DND-41 (cell line): ENCODE data around the gene MYOM1.

Source experiments
- ATAC-seq: fragments of 200-7000 bp; cut with Tn5 transposase; 3 replicates; pipeline ENCODE4 v1.9.1; 2021; ENCODE audit warnings: low read depth; ENCODE audit not compliant: insufficient read depth
- DNase-seq: peaks from one replicate; pipeline ENCODE4 v3.0.0-alpha.2; 2020
- H2AFZ ChIP-seq: 2 replicates; pipeline ENCODE4 v1.6.0; 2012; ENCODE audit warnings: low read depth, low read length
- H3K27ac ChIP-seq: 2 replicates; pipeline ENCODE4 v1.5.1; 2012; ENCODE audit warnings: low read length, inconsistent platforms
- H3K27me3 ChIP-seq: fragments of 200-600 bp; sonication (generic); 2 replicates; pipeline ENCODE4 v1.6.0; 2012; ENCODE audit warnings: low read length, mild to moderate bottlenecking, inconsistent platforms; ENCODE audit not compliant: insufficient read depth, poor library complexity
- H3K36me3 ChIP-seq: 2 replicates; pipeline ENCODE4 v1.5.1; 2012; ENCODE audit warnings: low read length, inconsistent platforms; ENCODE audit not compliant: insufficient read depth
- H3K4me1 ChIP-seq: 2 replicates; pipeline ENCODE4 v1.5.1; 2012; ENCODE audit warnings: mild to moderate bottlenecking, low read length; ENCODE audit not compliant: insufficient read depth
- H3K4me2 ChIP-seq: 2 replicates; pipeline ENCODE4 v1.6.0; 2012; ENCODE audit warnings: mild to moderate bottlenecking, moderate library complexity, low read length, inconsistent platforms; ENCODE audit not compliant: insufficient read depth
- H3K4me3 ChIP-seq, 2 experiments: fragments of 200-600 bp in 1 of 2; shearing (Covaris generic) in 1 of 2; 2 replicates each; pipeline ENCODE4 v1.5.1; 2012 to 2016; ENCODE audit warnings: inconsistent platforms in 2 of 2, low read length in 2 of 2, mild to moderate bottlenecking in 2 of 2, low read depth in 1 of 2, moderate library complexity in 1 of 2
- H3K79me2 ChIP-seq: 2 replicates; pipeline ENCODE4 v1.6.0; 2012; ENCODE audit warnings: low read length, inconsistent platforms; ENCODE audit not compliant: insufficient read depth
- H3K9ac ChIP-seq: 2 replicates; pipeline ENCODE4 v1.6.0; 2012; ENCODE audit warnings: low read depth, mild to moderate bottlenecking, inconsistent platforms, low read length, moderate library complexity
- H3K9me3 ChIP-seq: 2 replicates; pipeline ENCODE4 v1.5.1; 2012; ENCODE audit warnings: low read length, moderate library complexity, mild to moderate bottlenecking, inconsistent platforms; ENCODE audit not compliant: insufficient read depth, severe bottlenecking
- H4K20me1 ChIP-seq: 2 replicates; pipeline ENCODE4 v1.6.0; 2012; ENCODE audit warnings: low read length; ENCODE audit not compliant: insufficient read depth
- EZH2 ChIP-seq: IDR thresholded peaks from 3 replicates; pipeline ENCODE4 v1.6.1; 2012; ENCODE audit warnings: borderline replicate concordance, low read depth, mild to moderate bottlenecking, moderate library complexity, low read length, inconsistent platforms; ENCODE audit not compliant: severe bottlenecking
- TF ChIP-seq, protein P1 (sequence below): IDR thresholded peaks from 2 replicates; pipeline ENCODE4 v1.5.1; 2012; ENCODE audit warnings: borderline replicate concordance, low read length, moderate library complexity, mild to moderate bottlenecking; ENCODE audit not compliant: poor library complexity, severe bottlenecking; ENCODE audit errors: extremely low read depth

Gene MYOM1

DNA sequence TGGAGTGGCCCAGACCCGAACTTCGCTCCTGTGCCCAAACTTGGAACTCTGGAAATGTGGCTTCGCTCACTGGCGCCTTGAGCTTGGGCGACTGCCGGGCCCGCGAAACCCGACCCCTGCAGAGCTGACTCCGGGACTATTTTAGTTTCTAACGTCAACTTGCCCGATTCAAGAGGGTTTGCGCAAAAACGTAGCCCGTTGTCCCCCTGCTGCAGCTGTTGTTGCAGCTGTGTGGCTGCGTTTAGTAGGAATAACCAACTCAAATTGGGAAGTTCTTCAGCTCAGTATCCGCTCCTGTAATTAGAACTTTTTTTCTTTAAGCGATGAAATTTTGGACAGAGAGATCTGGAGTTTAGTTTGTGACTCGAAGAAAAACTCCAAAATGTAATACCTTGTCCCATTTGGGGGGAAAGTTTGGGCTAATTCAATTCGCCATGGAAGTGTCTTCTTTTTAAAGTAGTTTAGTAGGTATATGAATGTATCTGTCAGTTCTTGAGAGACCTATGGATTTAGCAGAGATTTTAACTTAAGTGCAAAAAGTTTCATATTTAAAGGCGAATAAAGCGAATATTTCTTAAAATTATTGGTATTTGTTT lies 28.4 kb upstream of the MYOM1 start:
- Histone ChIP-seq H3K36me3 (peaks cover 32% of the 10 kb centered on the region), H3K9me3 (no peaks in the 10 kb centered on the region), H3K27me3 (no peaks in the 10 kb centered on the region), H3K9ac (peak overlapping the region; percentile 85), H4K20me1 (peaks cover 16% of the 10 kb centered on the region; the same call in 1 of the 2 replicates), H3K4me3 (peak overlapping the region; percentile 67 to 98), H3K4me2 (peak overlapping the region; percentile 99), H3K79me2 (peaks cover 62% of the 10 kb centered on the region), H3K27ac (peak overlapping the region; percentile 92), H3K4me1 (peaks cover 50% of the 10 kb centered on the region), H2AFZ (peak overlapping the region; percentile 69)
- ATAC-seq: peak; percentile 0; the same call in 1 of the 3 replicates
- TF ChIP-seq EZH2: no peak
- TF ChIP-seq, protein P1, sequence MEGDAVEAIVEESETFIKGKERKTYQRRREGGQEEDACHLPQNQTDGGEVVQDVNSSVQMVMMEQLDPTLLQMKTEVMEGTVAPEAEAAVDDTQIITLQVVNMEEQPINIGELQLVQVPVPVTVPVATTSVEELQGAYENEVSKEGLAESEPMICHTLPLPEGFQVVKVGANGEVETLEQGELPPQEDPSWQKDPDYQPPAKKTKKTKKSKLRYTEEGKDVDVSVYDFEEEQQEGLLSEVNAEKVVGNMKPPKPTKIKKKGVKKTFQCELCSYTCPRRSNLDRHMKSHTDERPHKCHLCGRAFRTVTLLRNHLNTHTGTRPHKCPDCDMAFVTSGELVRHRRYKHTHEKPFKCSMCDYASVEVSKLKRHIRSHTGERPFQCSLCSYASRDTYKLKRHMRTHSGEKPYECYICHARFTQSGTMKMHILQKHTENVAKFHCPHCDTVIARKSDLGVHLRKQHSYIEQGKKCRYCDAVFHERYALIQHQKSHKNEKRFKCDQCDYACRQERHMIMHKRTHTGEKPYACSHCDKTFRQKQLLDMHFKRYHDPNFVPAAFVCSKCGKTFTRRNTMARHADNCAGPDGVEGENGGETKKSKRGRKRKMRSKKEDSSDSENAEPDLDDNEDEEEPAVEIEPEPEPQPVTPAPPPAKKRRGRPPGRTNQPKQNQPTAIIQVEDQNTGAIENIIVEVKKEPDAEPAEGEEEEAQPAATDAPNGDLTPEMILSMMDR: no peak
- DNase-seq: peak; percentile 58

DNA sequence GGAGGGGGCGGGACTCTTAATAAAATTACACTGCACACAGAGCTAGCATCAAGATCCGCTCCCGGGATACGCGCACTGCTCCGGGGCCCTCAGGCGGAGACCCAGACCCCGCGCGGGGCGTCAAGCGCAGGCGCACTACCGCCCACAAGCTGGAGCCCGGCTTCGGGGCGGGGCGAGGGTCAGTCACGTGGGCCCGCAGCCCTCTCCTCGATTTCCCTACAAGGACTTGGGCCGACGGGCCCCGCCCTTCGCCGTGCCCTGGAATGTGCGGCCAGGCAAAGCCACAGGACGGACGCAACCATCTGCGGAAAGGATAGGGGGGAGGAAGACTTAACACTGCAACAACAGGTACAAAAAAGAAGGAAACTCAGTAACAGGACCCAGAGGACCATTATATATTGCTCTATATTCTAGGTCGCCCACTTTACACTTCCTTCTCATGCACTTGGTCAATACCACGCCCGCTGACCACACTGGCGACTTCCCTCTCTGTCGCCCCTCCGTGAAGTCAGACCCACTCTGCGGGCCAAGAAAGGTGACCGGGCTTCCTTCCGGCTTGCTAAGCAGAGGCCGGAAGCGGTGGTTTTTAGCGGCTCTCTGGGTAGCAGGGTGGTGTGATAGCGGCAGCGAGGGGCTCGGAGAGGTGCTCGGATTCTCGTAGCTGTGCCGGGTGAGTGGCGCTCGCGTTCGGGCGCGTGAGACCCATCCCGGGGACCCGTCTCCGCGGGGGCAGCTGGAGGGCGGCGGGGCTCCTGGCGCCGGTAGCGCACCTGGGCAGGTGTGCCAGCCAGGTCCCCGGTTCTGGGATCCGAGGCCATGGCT lies 27.7 kb upstream of the MYOM1 start, which contains the start of gene MYL12A:
MYL12A (plus strand) TSS at position 562 of the 822 bp plus-strand sequence. CDS start 5,447 bp downstream, outside the sequence.
- Histone ChIP-seq H3K27me3 (no peaks in the 10 kb centered on the region), H3K4me3 (peak within 1 kb of the TSS; percentile 67 to 98), H2AFZ (peak within 1 kb of the TSS; percentile 86), H3K36me3 (peaks cover 25% of the 10 kb centered on the region), H3K9ac (peak within 1 kb of the TSS; percentile 85), H3K4me1 (peaks cover 50% of the 10 kb centered on the region), H3K79me2 (peaks cover 55% of the 10 kb centered on the region), H3K4me2 (peak within 1 kb of the TSS; percentile 99), H3K9me3 (no peaks in the 10 kb centered on the region), H3K27ac (peak within 1 kb of the TSS; percentile 92), H4K20me1 (peaks cover 13% of the 10 kb centered on the region; the same call in 1 of the 2 replicates)
- TF ChIP-seq, protein P1: no peak
- TF ChIP-seq EZH2: no peak
- peak; percentile 77 for ATAC-seq
- DNase-seq: peak; percentile 99

DNA sequence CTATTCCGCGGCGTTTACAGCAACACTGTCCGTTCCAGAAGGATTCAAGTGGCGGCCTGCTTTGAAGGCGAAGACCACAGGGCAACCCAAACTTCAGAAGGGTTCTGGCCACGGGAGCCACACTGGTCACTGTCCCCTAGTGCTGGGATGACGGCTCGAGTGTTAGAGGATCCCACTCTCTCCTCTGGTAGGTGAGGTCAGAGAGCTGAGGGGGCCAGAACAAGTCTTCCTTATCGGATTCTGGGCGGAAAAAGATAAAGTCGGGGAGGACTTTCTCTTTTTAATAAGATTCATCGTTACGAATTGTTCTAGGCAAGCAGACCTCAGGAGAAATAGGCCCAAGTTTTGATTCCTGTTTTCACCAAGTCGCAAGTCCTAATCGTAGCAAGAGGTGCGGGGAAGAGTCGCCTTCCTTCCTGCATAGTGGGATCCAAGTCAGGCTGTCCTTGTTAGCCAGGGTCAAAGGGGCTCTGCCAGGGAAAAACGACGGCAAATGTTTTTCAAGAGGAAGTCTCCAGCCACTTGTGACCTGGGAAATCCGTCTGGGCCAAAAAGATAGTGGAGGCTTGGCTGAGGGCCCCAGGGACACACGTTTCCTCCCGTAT lies 27.0 kb upstream of the MYOM1 start:
- H3K27ac ChIP-seq: peak overlapping the region; percentile 92
- peak overlapping the region; percentile 86 for H2AFZ ChIP-seq
- no peaks in the 10 kb centered on the region for H3K27me3 ChIP-seq
- peaks cover 50% of the 10 kb centered on the region for H3K4me1 ChIP-seq
- DNase-seq (peak; percentile 38), ATAC-seq (no peak)
- H3K36me3 ChIP-seq: peaks cover 22% of the 10 kb centered on the region
- peaks cover 13% of the 10 kb centered on the region; the same call in 1 of the 2 replicates for H4K20me1 ChIP-seq
- H3K9ac ChIP-seq: peak overlapping the region; percentile 85
- H3K79me2 ChIP-seq: peaks cover 47% of the 10 kb centered on the region
- H3K4me2 ChIP-seq: peak overlapping the region; percentile 99
- no peak for TF ChIP-seq EZH2
- TF ChIP-seq, protein P1: no peak
- H3K9me3 ChIP-seq: peaks cover under 1% of the 10 kb centered on the region
- peak overlapping the region; percentile 47 to 67 for H3K4me3 ChIP-seq
